ENCODE data around the gene PAPPA2. TPM values are rescaled to one million over a fixed set of nuclear protein-coding genes. Genes with fewer than 3 reads are reported as not detected.

PAPPA2 gene
- total RNA-seq, 1 experiment from 2014 or later: 0.81 TPM

GRCh38 chr1:176800978-176801513 is 338.1 kb downstream of the PAPPA2 start:
- H2BK120ac ChIP-seq (ENCODE audit: low read depth, low read length, poor library complexity, severe bottlenecking): no peak overlapping the region

More at GRCh38 chr1:176800978-176801513, 338.1 kb downstream of the PAPPA2 start:
- no peak overlapping the region for H2AK5ac ChIP-seq (ENCODE audit: insufficient read length, low read length)
- no peaks in the 10 kb centered on the region for H3K23me2 ChIP-seq (ENCODE audit: insufficient read length, low read depth, low read length, poor library complexity, severe bottlenecking)
- Mint-ChIP-seq H3K27ac (peak overlapping the region in 1 of 3 experiments; percentile 78; a peak in 1 of 7 replicates), H3K4me3 (no peak overlapping the region), H3K4me1 (peaks cover 22 to 25% of the 10 kb centered on the region in 2 experiments), H3K36me3 (ENCODE audit: insufficient read depth in 1 of 3, low read depth in 3 of 3) (no peaks in the 10 kb centered on the region), H3K27me3 (ENCODE audit: low read depth) (no peaks in the 10 kb centered on the region), H3K9me3 (no peaks in the 10 kb centered on the region)
- no peak overlapping the region for H3K27ac ChIP-seq (ENCODE audit: insufficient read length, low read depth, low read length)
- no CpG with 5 or more reads among the region's 5 CpGs for WGBS (ENCODE audit: extremely low coverage, insufficient read length, low lambda C conversion rate)
- H2BK20ac ChIP-seq (ENCODE audit: low read depth, low read length, poor library complexity, severe bottlenecking): no peak overlapping the region
- no peak overlapping the region for H3K23ac ChIP-seq (ENCODE audit: insufficient read length, low read depth, low read length)
- H3K4ac ChIP-seq (ENCODE audit: low read depth, low read length): no peak overlapping the region
- no peak for DNase-seq
- no peak overlapping the region for H3K4me2 ChIP-seq (ENCODE audit: insufficient read depth, insufficient read length, low read length)
- H3K14ac ChIP-seq (ENCODE audit: insufficient read depth, low read length): no peak overlapping the region
- no peak overlapping the region for H4K91ac ChIP-seq (ENCODE audit: insufficient read length, low read depth, low read length)
- H3T11ph ChIP-seq (ENCODE audit: low read length): no peak overlapping the region
- no peaks in the 10 kb centered on the region for H3K79me1 ChIP-seq (ENCODE audit: insufficient read depth, low read depth, low read length, poor library complexity, severe bottlenecking)
- H4K8ac ChIP-seq (replicated peaks; ENCODE audit: insufficient read length, low read depth, low read length): no peak overlapping the region
- H3K9ac ChIP-seq (ENCODE audit: extremely low read depth, insufficient read length, low read length): no peak overlapping the region
- no peak overlapping the region for H3K56ac ChIP-seq (ENCODE audit: insufficient read length, low read depth, low read length)
- no peaks in the 10 kb centered on the region for H4K20me1 ChIP-seq (ENCODE audit: control insufficient read depth, insufficient read depth, insufficient read length)
- no peaks in the 10 kb centered on the region for H3K79me2 ChIP-seq (ENCODE audit: insufficient read depth, low read length)
- no peak overlapping the region for H2AFZ ChIP-seq (ENCODE audit: low read length)
- TF ChIP-seq, protein P1, sequence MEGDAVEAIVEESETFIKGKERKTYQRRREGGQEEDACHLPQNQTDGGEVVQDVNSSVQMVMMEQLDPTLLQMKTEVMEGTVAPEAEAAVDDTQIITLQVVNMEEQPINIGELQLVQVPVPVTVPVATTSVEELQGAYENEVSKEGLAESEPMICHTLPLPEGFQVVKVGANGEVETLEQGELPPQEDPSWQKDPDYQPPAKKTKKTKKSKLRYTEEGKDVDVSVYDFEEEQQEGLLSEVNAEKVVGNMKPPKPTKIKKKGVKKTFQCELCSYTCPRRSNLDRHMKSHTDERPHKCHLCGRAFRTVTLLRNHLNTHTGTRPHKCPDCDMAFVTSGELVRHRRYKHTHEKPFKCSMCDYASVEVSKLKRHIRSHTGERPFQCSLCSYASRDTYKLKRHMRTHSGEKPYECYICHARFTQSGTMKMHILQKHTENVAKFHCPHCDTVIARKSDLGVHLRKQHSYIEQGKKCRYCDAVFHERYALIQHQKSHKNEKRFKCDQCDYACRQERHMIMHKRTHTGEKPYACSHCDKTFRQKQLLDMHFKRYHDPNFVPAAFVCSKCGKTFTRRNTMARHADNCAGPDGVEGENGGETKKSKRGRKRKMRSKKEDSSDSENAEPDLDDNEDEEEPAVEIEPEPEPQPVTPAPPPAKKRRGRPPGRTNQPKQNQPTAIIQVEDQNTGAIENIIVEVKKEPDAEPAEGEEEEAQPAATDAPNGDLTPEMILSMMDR (conservative IDR thresholded peaks at IDR 0.05): no peak
- no peaks in the 10 kb centered on the region for H3K9me3 ChIP-seq (ENCODE audit: control insufficient read depth, low read depth, low read length)
- H3K18ac ChIP-seq (ENCODE audit: insufficient read length, low read depth, low read length): no peak overlapping the region
- no peak overlapping the region for H2BK15ac ChIP-seq (ENCODE audit: low read depth, low read length)
- H2BK12ac ChIP-seq (ENCODE audit: insufficient read length, low read depth, low read length): no peak overlapping the region
- H3K27me3 ChIP-seq (ENCODE audit: insufficient read depth, low read length): no peaks in the 10 kb centered on the region
- H3K4me1 ChIP-seq (ENCODE audit: insufficient read depth, low read length): peaks cover 5% of the 10 kb centered on the region; the same call in 1 of the 2 replicates
- no peak overlapping the region for H2BK5ac ChIP-seq (ENCODE audit: insufficient read length, low read length)
- H4K5ac ChIP-seq (ENCODE audit: insufficient read length, low read depth, low read length): no peak overlapping the region
